Measurements from ENCODE around the gene BEND2.

BEND2 gene

DNA sequence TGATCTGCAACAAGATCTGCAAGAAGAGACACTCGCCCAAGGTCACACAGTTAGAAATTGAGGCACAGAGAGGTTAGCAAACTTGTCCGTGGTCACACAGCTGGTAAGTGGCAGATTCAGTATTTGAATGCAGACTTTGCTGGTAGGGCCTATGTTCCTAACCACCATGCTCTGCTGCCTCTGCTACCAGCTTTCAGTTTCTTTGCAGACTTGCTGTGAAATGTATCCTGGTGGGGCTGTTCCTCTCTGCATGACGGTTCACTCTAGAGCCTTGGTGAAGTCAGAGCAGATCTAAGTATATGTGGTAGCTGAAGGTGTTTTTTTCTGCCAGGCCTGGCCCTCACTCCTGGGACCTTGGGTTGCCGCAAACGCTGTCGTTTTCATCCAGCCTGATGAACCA lies 87.1 kb downstream of the BEND2 start:
- no peak for DNase-seq

DNA sequence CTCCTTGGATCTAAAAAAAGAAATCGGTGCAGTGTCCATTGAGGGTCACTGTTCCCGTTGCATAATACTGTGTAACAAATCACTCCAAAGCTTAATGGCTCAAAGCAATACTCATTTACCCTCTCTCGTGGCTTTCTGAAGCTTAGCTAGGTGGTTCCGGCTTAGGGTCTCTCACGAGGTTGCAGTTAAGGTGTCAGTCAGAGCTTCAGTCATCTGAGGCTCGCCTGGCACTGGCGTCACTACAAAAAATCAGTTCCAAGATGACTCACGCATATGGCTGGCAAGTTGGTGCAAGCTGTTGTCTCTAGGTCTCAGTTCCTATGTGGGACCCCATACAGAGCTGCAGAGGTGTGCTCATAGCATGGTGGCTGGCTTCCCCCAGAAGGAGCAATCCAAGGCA lies 91.0 kb downstream of the BEND2 start:
- DNase-seq, result no peak

DNA sequence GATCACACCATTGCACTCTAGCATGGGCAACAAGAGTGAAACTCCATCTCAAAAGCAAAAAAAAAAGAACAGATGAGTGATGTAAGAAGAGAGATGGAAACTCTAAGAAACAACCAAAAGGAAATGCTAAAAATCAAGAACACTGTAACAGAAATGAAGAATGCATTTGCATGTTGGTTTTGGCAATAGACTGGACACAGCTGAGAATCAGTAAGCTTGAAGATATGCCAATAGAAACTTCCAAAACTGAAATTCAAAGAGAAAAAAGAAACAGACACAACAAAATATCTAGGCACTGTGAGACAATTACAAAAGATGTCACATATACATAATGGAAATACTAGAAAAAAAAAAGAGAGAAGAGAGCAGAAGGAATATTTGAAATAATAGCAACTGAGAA lies 93.7 kb downstream of the BEND2 start:
- DNase-seq, result no peak

DNA sequence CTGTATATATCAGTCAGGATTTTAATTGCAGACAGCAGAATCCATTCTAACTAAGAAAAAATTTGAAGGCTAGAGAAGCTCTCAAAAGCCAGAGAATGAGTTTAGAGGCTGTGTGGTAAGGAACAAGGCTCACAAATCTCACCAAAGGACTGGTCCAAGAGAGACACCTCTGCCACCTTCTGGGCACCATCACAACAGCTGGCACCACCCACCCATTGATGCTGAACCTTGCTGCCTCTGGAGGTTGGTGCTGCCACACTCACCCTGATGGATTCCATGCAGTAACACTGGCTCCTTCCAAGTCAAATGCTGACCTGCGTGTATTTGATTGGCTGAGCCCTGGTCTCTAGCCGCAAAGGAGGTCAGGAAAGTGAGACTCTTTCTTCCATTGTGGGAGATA lies 100.8 kb downstream of the BEND2 start:
- DNase-seq, result no peak
